Measurements from ENCODE around the gene BLTP1. TPM values are rescaled to one million over a fixed set of nuclear protein-coding genes. Genes with fewer than 3 reads are reported as not detected.

Gene BLTP1
- polyA plus RNA-seq, 1 experiment: 69.3 TPM

DNA sequence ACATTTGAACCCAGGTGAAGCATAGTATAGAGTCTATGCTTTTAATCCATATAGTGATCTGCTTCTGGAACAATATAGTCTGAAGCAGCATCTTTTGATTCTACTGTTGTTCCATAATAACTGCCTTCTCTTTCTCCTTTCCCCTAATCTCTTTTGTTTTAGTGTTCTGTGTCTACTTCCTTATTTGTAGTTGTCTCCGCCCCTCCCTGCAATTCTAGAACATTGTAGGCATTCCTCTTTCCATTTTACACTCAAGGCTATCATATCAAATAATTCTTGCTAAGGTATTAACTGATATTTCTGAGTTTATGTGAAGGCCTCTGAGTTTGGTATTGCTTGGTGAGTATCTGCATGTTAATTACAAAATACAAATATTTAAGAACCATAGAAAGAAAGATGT, 11.6 kb downstream of the BLTP1 start:
- CTCF ChIA-PET: no interaction called here

DNA sequence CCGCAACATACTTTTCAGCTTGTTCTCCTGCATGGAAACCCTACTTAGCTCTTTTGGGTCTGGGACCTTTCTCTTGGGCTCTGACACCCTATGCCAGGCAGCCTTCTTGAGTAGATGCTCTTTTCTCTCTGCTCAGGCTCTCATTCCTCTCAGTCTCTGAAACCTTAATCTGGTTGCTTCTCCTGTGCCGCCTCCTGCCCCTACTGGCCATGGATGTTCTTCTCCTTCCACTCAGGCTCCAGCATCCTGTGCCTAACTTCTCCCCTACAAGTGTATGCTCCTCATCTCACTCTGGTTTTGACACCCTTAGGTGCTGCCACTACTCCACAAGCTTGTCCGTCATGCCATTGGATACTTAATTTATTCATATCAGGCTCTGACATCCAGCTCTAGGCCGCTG, 15.2 kb downstream of the BLTP1 start:
- Histone ChIP-seq H3K27ac (ENCODE audit: low read depth, low read length) (no peak overlapping the region), H3K4me3 (ENCODE audit: low read depth, low read length) (no peak overlapping the region), H3K27me3 (ENCODE audit: control insufficient read depth, insufficient read depth, low read length) (no peaks in the 10 kb centered on the region), H3K9me3 (ENCODE audit: control insufficient read depth, insufficient read depth, low read length) (no peaks in the 10 kb centered on the region)
- DNase-seq (ENCODE audit: low read depth, low spot score): no peak
- POLR2A ChIA-PET: interaction anchor here (0.5 kb wide), 1 partner anchor 467 kb away, joined by 4 read pairs; no protein-coding TSS in a partner anchor
- TF ChIP-seq, protein P1, sequence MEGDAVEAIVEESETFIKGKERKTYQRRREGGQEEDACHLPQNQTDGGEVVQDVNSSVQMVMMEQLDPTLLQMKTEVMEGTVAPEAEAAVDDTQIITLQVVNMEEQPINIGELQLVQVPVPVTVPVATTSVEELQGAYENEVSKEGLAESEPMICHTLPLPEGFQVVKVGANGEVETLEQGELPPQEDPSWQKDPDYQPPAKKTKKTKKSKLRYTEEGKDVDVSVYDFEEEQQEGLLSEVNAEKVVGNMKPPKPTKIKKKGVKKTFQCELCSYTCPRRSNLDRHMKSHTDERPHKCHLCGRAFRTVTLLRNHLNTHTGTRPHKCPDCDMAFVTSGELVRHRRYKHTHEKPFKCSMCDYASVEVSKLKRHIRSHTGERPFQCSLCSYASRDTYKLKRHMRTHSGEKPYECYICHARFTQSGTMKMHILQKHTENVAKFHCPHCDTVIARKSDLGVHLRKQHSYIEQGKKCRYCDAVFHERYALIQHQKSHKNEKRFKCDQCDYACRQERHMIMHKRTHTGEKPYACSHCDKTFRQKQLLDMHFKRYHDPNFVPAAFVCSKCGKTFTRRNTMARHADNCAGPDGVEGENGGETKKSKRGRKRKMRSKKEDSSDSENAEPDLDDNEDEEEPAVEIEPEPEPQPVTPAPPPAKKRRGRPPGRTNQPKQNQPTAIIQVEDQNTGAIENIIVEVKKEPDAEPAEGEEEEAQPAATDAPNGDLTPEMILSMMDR (IDR thresholded peaks at IDR 0.05; ENCODE audit: low read depth, low read length): no peak
- CTCF ChIA-PET: no interaction called here

More for the DNA sequence above, 11.6 kb downstream of the BLTP1 start:
- Histone ChIP-seq H3K4me3 (ENCODE audit: low read depth, low read length) (no peak overlapping the region), H3K27me3 (ENCODE audit: control insufficient read depth, insufficient read depth, low read length) (no peaks in the 10 kb centered on the region), H3K9me3 (ENCODE audit: control insufficient read depth, insufficient read depth, low read length) (no peaks in the 10 kb centered on the region), H3K27ac (ENCODE audit: low read depth, low read length) (no peak overlapping the region)
- POLR2A ChIA-PET: no interaction called here
- TF ChIP-seq, protein P1 (IDR thresholded peaks at IDR 0.05; ENCODE audit: low read depth, low read length): no peak
- DNase-seq (ENCODE audit: low read depth, low spot score): no peak

DNA sequence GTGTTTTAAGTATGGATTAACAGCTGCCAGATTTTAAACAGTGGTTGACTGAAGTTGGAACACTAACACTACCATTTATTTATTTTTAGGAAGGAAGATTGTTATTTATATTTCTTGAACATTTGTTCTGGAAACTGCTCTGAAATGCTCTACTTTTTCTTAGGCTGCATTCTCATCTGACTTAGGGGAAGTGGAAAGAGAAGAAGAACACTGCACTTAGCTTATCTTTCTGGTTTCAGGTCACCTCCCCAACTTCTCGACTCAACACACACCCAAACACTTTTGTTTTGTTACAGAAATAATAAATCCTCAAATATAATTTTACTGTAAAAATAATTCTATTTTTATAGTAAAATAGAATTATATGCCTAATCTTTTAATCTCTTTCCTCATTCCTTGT, 18.6 kb downstream of the BLTP1 start:
- H3K9me3 ChIP-seq (ENCODE audit: control insufficient read depth, insufficient read depth, low read length): no peaks in the 10 kb centered on the region
- DNase-seq (ENCODE audit: low read depth, low spot score): no peak
- ChIA-PET CTCF (interaction anchor here (1.5 kb wide), 1 partner anchor 11 kb away, joined by 3 read pairs; no protein-coding TSS in a partner anchor), POLR2A (no interaction called here)
- TF ChIP-seq, protein P1 (IDR thresholded peaks at IDR 0.05; ENCODE audit: low read depth, low read length): no peak
- H3K27ac ChIP-seq (ENCODE audit: low read depth, low read length): no peak overlapping the region
- no peaks in the 10 kb centered on the region for H3K27me3 ChIP-seq (ENCODE audit: control insufficient read depth, insufficient read depth, low read length)
- H3K4me3 ChIP-seq (ENCODE audit: low read depth, low read length): no peak overlapping the region

DNA sequence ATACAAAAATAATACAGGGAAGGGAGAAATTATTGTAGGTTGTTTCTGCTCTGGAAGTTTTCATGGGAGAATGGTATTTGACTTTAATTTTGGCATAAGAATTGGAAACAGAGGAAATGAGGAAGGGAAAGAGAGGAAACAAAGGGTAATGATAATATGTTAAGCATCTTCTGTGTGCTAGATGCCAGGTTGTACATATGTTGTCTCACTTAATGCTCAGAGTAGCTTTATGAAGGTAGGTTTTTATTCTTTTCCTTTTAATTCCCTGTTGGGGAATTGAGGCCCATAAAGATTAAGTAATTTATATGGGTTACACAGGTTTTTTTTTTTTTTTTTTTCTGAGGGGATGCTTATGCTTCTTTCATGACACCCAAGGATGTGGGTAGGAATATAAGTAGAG, 19.2 kb downstream of the BLTP1 start:
- CTCF ChIA-PET: interaction anchor here (1.5 kb wide), 1 partner anchor 11 kb away, joined by 3 read pairs; no protein-coding TSS in a partner anchor
- H3K27ac ChIP-seq (ENCODE audit: low read depth, low read length): no peak overlapping the region
- DNase-seq (ENCODE audit: low read depth, low spot score): no peak
- H3K4me3 ChIP-seq (ENCODE audit: low read depth, low read length): no peak overlapping the region
- H3K9me3 ChIP-seq (ENCODE audit: control insufficient read depth, insufficient read depth, low read length): no peaks in the 10 kb centered on the region
- POLR2A ChIA-PET: no interaction called here
- H3K27me3 ChIP-seq (ENCODE audit: control insufficient read depth, insufficient read depth, low read length): no peaks in the 10 kb centered on the region
- TF ChIP-seq, protein P1 (IDR thresholded peaks at IDR 0.05; ENCODE audit: low read depth, low read length): no peak

DNA sequence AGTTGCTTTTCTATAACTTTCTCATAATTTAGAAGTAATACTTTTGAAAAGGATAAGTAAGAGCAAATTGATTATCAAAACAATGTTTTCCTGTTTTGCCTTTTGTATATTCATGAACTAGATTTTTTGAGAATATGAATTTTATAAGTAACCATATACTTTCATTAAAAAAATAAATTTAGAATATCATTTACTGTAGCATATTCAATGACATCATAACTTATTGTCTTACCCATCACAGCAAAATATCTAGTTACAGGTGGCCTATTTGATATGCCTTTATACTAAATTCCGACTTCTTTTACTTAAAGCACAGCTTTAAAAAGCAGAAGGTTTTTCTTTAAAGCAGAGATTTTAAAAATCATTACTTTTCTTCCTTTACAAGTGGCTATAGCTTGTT, 20.1 kb downstream of the BLTP1 start:
- H3K27ac ChIP-seq (ENCODE audit: low read depth, low read length): no peak overlapping the region
- POLR2A ChIA-PET: no interaction called here
- H3K27me3 ChIP-seq (ENCODE audit: control insufficient read depth, insufficient read depth, low read length): no peaks in the 10 kb centered on the region
- no peaks in the 10 kb centered on the region for H3K9me3 ChIP-seq (ENCODE audit: control insufficient read depth, insufficient read depth, low read length)
- TF ChIP-seq, protein P1 (IDR thresholded peaks at IDR 0.05; ENCODE audit: low read depth, low read length): no peak
- DNase-seq (ENCODE audit: low read depth, low spot score): no peak
- CTCF ChIA-PET: no interaction called here
- H3K4me3 ChIP-seq (ENCODE audit: low read depth, low read length): no peak overlapping the region

Measured in AG04450 (cell line).